ENCODE data around the gene APEX1.
"Not testable (repeated sequence)": the region's sequence is repeated elsewhere in the genome, so short reads cannot be mapped to it uniquely, and the experiment has no call there.

The APEX1 gene

DNA sequence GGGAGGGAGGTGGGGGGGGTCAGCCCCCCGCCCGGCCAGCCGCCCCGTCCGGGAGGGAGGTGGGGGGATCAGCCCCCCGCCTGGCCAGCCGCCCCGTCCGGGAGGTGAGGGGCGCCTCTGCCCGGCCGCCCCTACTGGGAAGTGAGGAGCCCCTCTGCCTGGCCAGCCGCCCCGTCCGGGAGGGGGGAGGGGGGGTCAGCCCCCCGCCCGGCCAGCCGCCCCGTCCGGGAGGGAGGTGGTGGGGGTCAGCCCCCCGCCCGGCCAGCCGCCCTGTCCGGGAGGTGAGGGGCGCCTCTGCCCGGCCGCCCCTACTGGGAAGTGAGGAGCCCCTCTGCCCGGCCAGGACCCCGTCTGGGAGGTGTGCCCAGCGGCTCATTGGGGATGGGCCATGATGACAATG, 51.7 kb downstream of the APEX1 start:
- H3K4me1 ChIP-seq (ENCODE audit: control insufficient read depth in 1 of 2, insufficient read depth in 2 of 2, low read length in 2 of 2); H3K27ac ChIP-seq (ENCODE audit: low read depth, low read length); H3K9me3 ChIP-seq (ENCODE audit: control insufficient read depth in 1 of 2, low read length in 2 of 2); H3K9ac ChIP-seq (ENCODE audit: low read depth in 1 of 2, low read length in 2 of 2); H3K4me3 ChIP-seq (ENCODE audit: low read depth in 1 of 2, low read length in 2 of 2); H3K36me3 ChIP-seq (ENCODE audit: control insufficient read depth in 1 of 2, insufficient read depth in 2 of 2, low read length in 2 of 2); H3K27me3 ChIP-seq (ENCODE audit: control insufficient read depth in 1 of 2, insufficient read depth in 2 of 2, low read length in 2 of 2): not testable (repeated sequence)
